ENCODE measurements around the gene KIAA1958. TPM values are rescaled to one million over a fixed set of nuclear protein-coding genes. Genes with fewer than 3 reads are reported as not detected.

The KIAA1958 gene
- total RNA-seq, 1 experiment from 2014 or later = 18.5 TPM

- no peak for TF ChIP-seq CTCF (IDR thresholded peaks at IDR 0.05 in 2 of 3, conservative IDR thresholded peaks at IDR 0.05 in 1 of 3; ENCODE audit: borderline replicate concordance in 1 of 3, insufficient read depth in 1 of 3, low read depth in 2 of 3, low read length in 2 of 3)
Measured at GRCh38 chr9:112443636-112444035, 43.0 kb upstream of the KIAA1958 start (continued).

GRCh38 chr9:112445196-112445595, 41.4 kb upstream of the KIAA1958 start:
- ATAC-seq (no peak), DNase-seq (ENCODE audit: low read depth, low spot score) (no peak)
- ChIA-PET CTCF (interaction anchor here (1.3 kb wide), 1 partner anchor 375 kb away, joined by 4 read pairs; no protein-coding TSS in a partner anchor), RAD21 (ENCODE audit: low non-redundant PET in 1 of 2, low total read pairs in 2 of 2, uncharacterized antibody in 2 of 2, unreplicated experiment in 2 of 2) (interaction anchor here in 1 of 2 experiments (1.1 kb wide), 1 partner anchor 10 kb away, joined by 6 read pairs; no protein-coding TSS in a partner anchor), POLR2A (no interaction called here)
- intact Hi-C loops (cut with micrococcal nuclease) = no loop called here
- H3K4me2 ChIP-seq (ENCODE audit: low read length) = no peak overlapping the region
- H3K27me3 ChIP-seq (ENCODE audit: insufficient read depth, low read length) = no peaks in the 10 kb centered on the region
- no peaks in the 10 kb centered on the region for H3K9me2 ChIP-seq (ENCODE audit: insufficient read depth)
- no peaks in the 10 kb centered on the region for H3K79me2 ChIP-seq (ENCODE audit: insufficient read depth, low read length)
- H3K4me3 ChIP-seq (replicated peaks in 1 of 2; ENCODE audit: low read depth in 1 of 2, low read length in 2 of 2) = no peak overlapping the region
- H3K4me1 ChIP-seq (ENCODE audit: control insufficient read depth in 1 of 2, insufficient read depth in 2 of 2, low read length in 2 of 2) = no peaks in the 10 kb centered on the region
- no peaks in the 10 kb centered on the region for H3K9me3 ChIP-seq (ENCODE audit: control insufficient read depth in 1 of 2, insufficient read depth in 1 of 2, low read depth in 1 of 2, low read length in 2 of 2)
- H3K27ac ChIP-seq (ENCODE audit: low read depth, low read length) = no peak overlapping the region
- H3K36me3 ChIP-seq (ENCODE audit: control insufficient read depth in 1 of 2, insufficient read depth in 2 of 2, low read length in 2 of 2) = no peaks in the 10 kb centered on the region; a peak in 2 of 4 replicates
- no peak overlapping the region for H3K9ac ChIP-seq (ENCODE audit: low read length)
- H2AFZ ChIP-seq (ENCODE audit: low read depth, low read length, poor library complexity, severe bottlenecking) = no peak overlapping the region
- H4K20me1 ChIP-seq (ENCODE audit: insufficient read depth) = no peaks in the 10 kb centered on the region
- BruUV-seq (replicated peaks) = no TSS peak
- TF ChIP-seq YY1 (IDR thresholded peaks at IDR 0.05; ENCODE audit: extremely low read depth, insufficient replicate concordance, low read depth, low read length) = no peak
- TF ChIP-seq ZFX (IDR thresholded peaks at IDR 0.05) = no peak
- no peak for TF ChIP-seq POLR2A (IDR thresholded peaks at IDR 0.05; ENCODE audit: borderline replicate concordance, extremely low read depth, insufficient read depth, insufficient read length)
- TF ChIP-seq CEBPB (IDR thresholded peaks at IDR 0.05; ENCODE audit: low read depth) = no peak
- no peak for TF ChIP-seq ATF3 (IDR thresholded peaks at IDR 0.05)
- TF ChIP-seq ZBTB33 (IDR thresholded peaks at IDR 0.05; ENCODE audit: extremely low read depth, insufficient replicate concordance, low read length) = no peak
- no peak for TF ChIP-seq CTCF (IDR thresholded peaks at IDR 0.05 in 2 of 3, conservative IDR thresholded peaks at IDR 0.05 in 1 of 3; ENCODE audit: borderline replicate concordance in 1 of 3, insufficient read depth in 1 of 3, low read depth in 2 of 3, low read length in 2 of 3)
- TF ChIP-seq EGR1 (IDR thresholded peaks at IDR 0.05; ENCODE audit: low read depth) = no peak
- TF ChIP-seq POLR2AphosphoS5 (IDR thresholded peaks at IDR 0.05; ENCODE audit: low read depth, low read length) = no peak
- TF ChIP-seq CBX3 (IDR thresholded peaks at IDR 0.05; ENCODE audit: low read depth) = no peak
- no peak for TF ChIP-seq SRF (IDR thresholded peaks at IDR 0.05; ENCODE audit: low read depth)
- no peak for TF ChIP-seq SIN3A (IDR thresholded peaks at IDR 0.05; ENCODE audit: low read depth)
- no peak for TF ChIP-seq TCF7L2 (IDR thresholded peaks at IDR 0.05; ENCODE audit: borderline replicate concordance, extremely low read depth, insufficient read depth, insufficient read length)
- no peak for TF ChIP-seq EZH2 (IDR thresholded peaks at IDR 0.05)
- TF ChIP-seq FOSL1 (IDR thresholded peaks at IDR 0.05; ENCODE audit: low read depth) = no peak
- no peak for TF ChIP-seq JUND (IDR thresholded peaks at IDR 0.05)

Measured in HCT116 (cell line).